HepG2 (cell line): ENCODE results near the gene UCP3. TPM values are rescaled to one million over a fixed set of nuclear protein-coding genes. Genes with fewer than 3 reads are reported as not detected.
A peak's percentile ranks its signal among the peaks of the same experiment; 100 is the strongest.

ENCODE experiments used
- ATAC-seq: fragments of 200-7000 bp; cut with Tn5 transposase; 3 replicates; pipeline ENCODE4 v1.9.1; 2020; ENCODE audit warnings: mild to moderate bottlenecking, moderate library complexity
- BruUV-seq: library from RNA; stranded (reverse); fragments of 400-500 nt; replicated peaks from 2 replicates; lab custom pipeline; 2021; lab: Mats Ljungman, UMichigan
- CTCF ChIA-PET: fragments of 300-600 bp; formaldehyde crosslinking; extraction: SDS; loops from one replicate; lab custom pipeline; 2021; ENCODE audit warnings: low total read pairs, inconsistent platforms, low intra/inter-chr PET ratio; lab: Yijun Ruan, JAX
- POLR2A ChIA-PET: fragments of 350-600 bp; sonication (Branson Sonifier 250); formaldehyde crosslinking; loops from one replicate; lab custom pipeline; 2020; ENCODE audit warnings: antibody characterized with exemption, inconsistent platforms; lab: Yijun Ruan, JAX
- DNase-seq: peaks from one replicate; pipeline ENCODE4 v3.0.0-alpha.2; 2015; ENCODE audit warnings: low spot score
- FAIRE-seq: peaks from 3 replicates; lab custom pipeline; 2011; peaks lifted over from hg19 to GRCh38; lab: Jason Lieb, UNC
- H2AFZ ChIP-seq: one replicate; pipeline ENCODE4 v1.6.1; 2011; ENCODE audit warnings: low read length, inconsistent platforms
- H3K27ac ChIP-seq: fragments of 300-600 bp; 3 replicates; pipeline ENCODE4 v1.8.0; 2011; ENCODE audit warnings: mixed run types, mild to moderate bottlenecking, mixed read lengths, low read length, inconsistent platforms; ENCODE audit not compliant: insufficient read depth; ENCODE audit errors: extremely low read length
- H3K27me3 ChIP-seq, 2 experiments: fragments of 200-600 bp in 1 of 2; 2 replicates in 1 of 2; 3 replicates in 1 of 2; pipeline versions ENCODE4 v1.6.0 to v1.8.0; 2011; ENCODE audit warnings: low read length in 2 of 2, mild to moderate bottlenecking in 2 of 2, moderate library complexity in 2 of 2, inconsistent platforms in 1 of 2; ENCODE audit not compliant: insufficient read depth in 2 of 2, control insufficient read depth in 1 of 2
- H3K36me3 ChIP-seq, 2 experiments: fragments of 200-600 bp in 1 of 2; replicated peaks in 1 of 2; 2 replicates in 1 of 2; 3 replicates in 1 of 2; pipeline versions ENCODE4 v1.5.1 to v1.8.0; 2011; ENCODE audit warnings: low read length in 2 of 2, inconsistent platforms in 1 of 2; ENCODE audit not compliant: insufficient read depth in 2 of 2, control insufficient read depth in 1 of 2
- H3K4me1 ChIP-seq: 2 replicates; pipeline ENCODE4 v1.5.1; 2012; ENCODE audit warnings: low read length, inconsistent platforms; ENCODE audit not compliant: insufficient read depth
- H3K4me2 ChIP-seq: 2 replicates; pipeline ENCODE4 v1.6.0; 2011; ENCODE audit warnings: low read depth, low read length, inconsistent platforms
- H3K4me3 ChIP-seq, 3 experiments: fragments of 200-600 bp in 1 of 3; sonication (generic), shearing (Covaris generic) in 1 of 3; replicated peaks in 1 of 3; 2 replicates each; pipeline ENCODE4 v1.5.1; 2011 to 2016; ENCODE audit warnings: low read length in 3 of 3, inconsistent platforms in 2 of 3, low read depth in 2 of 3, mild to moderate bottlenecking in 2 of 3, control low read depth in 1 of 3, mixed read lengths in 1 of 3; ENCODE audit not compliant: insufficient read depth in 1 of 3
- H3K79me2 ChIP-seq: one replicate; pipeline ENCODE4 v1.6.1; 2011; ENCODE audit warnings: low read length, inconsistent platforms; ENCODE audit not compliant: insufficient read depth
- H3K9ac ChIP-seq: 2 replicates; pipeline ENCODE4 v1.6.0; 2011; ENCODE audit warnings: mild to moderate bottlenecking, low read depth, low read length, inconsistent platforms; ENCODE audit not compliant: insufficient read depth
- H3K9me3 ChIP-seq: 2 replicates; pipeline ENCODE4 v1.5.1; 2012; ENCODE audit warnings: mild to moderate bottlenecking, low read length
- H4K20me1 ChIP-seq: 2 replicates; pipeline ENCODE4 v1.6.0; 2011; ENCODE audit warnings: inconsistent platforms, mild to moderate bottlenecking, low read length, moderate library complexity; ENCODE audit not compliant: insufficient read depth
- ARNT ChIP-seq: fragments of 450-650 bp; IDR thresholded peaks from 2 replicates; pipeline ENCODE4 v1.6.1; 2017
- ARNT2 ChIP-seq: sonication (generic); formaldehyde crosslinking; IDR thresholded peaks from 2 replicates; pipeline ENCODE4 v1.8.0; 2022; ENCODE audit warnings: mild to moderate bottlenecking, low read depth, missing genetic modification reagents, moderate library complexity
- KLF15 ChIP-seq: sonication (generic); formaldehyde crosslinking; IDR thresholded peaks from 2 replicates; pipeline ENCODE4 v1.8.1; 2023; ENCODE audit warnings: borderline replicate concordance, mild to moderate bottlenecking, inconsistent platforms, missing genetic modification reagents, mixed read lengths
- NFE2L1 ChIP-seq: sonication (generic); formaldehyde crosslinking; IDR thresholded peaks from 2 replicates; pipeline ENCODE4 v1.4.0; 2020; ENCODE audit warnings: missing genetic modification reagents, mild to moderate bottlenecking, borderline replicate concordance
- NR2F2 ChIP-seq: IDR thresholded peaks from 2 replicates; pipeline ENCODE4 v1.6.1; 2012; ENCODE audit warnings: low read depth, inconsistent platforms, borderline replicate concordance
- PAWR ChIP-seq: sonication (generic); formaldehyde crosslinking; IDR thresholded peaks from 2 replicates; pipeline ENCODE4 v1.4.0; 2020; ENCODE audit warnings: missing genetic modification reagents, mild to moderate bottlenecking, borderline replicate concordance
- POGZ ChIP-seq: sonication (generic); formaldehyde crosslinking; IDR thresholded peaks from 2 replicates; pipeline ENCODE4 v1.4.0; 2020; ENCODE audit warnings: mild to moderate bottlenecking, missing genetic modification reagents
- PRMT3 ChIP-seq: sonication (generic); formaldehyde crosslinking; IDR thresholded peaks from 2 replicates; pipeline ENCODE4 v1.8.1; 2022; ENCODE audit warnings: low read depth, mild to moderate bottlenecking, moderate library complexity, missing genetic modification reagents, borderline replicate concordance
- ZNF143 ChIP-seq: sonication (generic); formaldehyde crosslinking; IDR thresholded peaks from 2 replicates; pipeline ENCODE4 v1.4.0; 2020; ENCODE audit warnings: missing genetic modification reagents
- WGBS: methylation state at CpG from one replicate; pipeline ENCODE4 v1.1.6; 2017; ENCODE audit warnings: low lambda C conversion rate; 5-methylcytosine and 5-hydroxymethylcytosine counted together
- in situ Hi-C: cut with HindIII; loops from 2 replicates; pipeline ENCODE4 v1.10.0; 2017; ENCODE audit warnings: low pct_unique_long_range_greater_than_20kb; ENCODE audit not compliant: extremely low pct_ligation_motif_present
- intact Hi-C: fragments of 100-400 bp; cut with micrococcal nuclease; formaldehyde crosslinking; loops from one replicate; pipeline ENCODE4 v1.10.0; 2022; ENCODE audit not compliant: unreplicated experiment
- polyA plus RNA-seq, 8 experiments: library from polyadenylated mRNA; depleted of rRNA in 3 of 8; stranded (reverse) in 7 of 8; unstranded in 1 of 8; fragments of >200 nt; fragmentation: Illumina TruSeq in 4 of 8; extraction: Trizol in 4 of 8; gene quantifications; 2 replicates each; pipeline versions ENCODE4 v1.2.1 to v1.2.3, GENCODE V29; 2011 to 2016; ENCODE audit warnings: low read depth in 4 of 8, missing spikeins in 1 of 8, mixed read lengths in 1 of 8; ENCODE audit not compliant: insufficient read depth in 1 of 8
- total RNA-seq, 5 experiments: library from RNA; depleted of rRNA; stranded (reverse); fragments of >200 nt; fragmentation: Illumina TruSeq; extraction: Trizol; gene quantifications; 2 replicates each; pipeline ENCODE4 v1.2.3, GENCODE V29; 2016; ENCODE audit warnings: low read depth in 1 of 5
- TF ChIP-seq, protein P1 (sequence below): sonication (generic); formaldehyde crosslinking; IDR thresholded peaks from 2 replicates; pipeline ENCODE4 v1.5.0; 2020; ENCODE audit warnings: missing genetic modification reagents
- TF ChIP-seq, protein P2 (sequence below): sonication (generic); formaldehyde crosslinking; IDR thresholded peaks from 2 replicates; pipeline ENCODE4 v1.4.0; 2020; ENCODE audit warnings: low read depth, missing genetic modification reagents

The UCP3 gene
- total and polyA plus RNA-seq, 2 of the 13 experiments (the other 11 are each of a cell fraction or from before 2014, with no cell fraction given): 0.37 TPM; not detected in 1

DNA sequence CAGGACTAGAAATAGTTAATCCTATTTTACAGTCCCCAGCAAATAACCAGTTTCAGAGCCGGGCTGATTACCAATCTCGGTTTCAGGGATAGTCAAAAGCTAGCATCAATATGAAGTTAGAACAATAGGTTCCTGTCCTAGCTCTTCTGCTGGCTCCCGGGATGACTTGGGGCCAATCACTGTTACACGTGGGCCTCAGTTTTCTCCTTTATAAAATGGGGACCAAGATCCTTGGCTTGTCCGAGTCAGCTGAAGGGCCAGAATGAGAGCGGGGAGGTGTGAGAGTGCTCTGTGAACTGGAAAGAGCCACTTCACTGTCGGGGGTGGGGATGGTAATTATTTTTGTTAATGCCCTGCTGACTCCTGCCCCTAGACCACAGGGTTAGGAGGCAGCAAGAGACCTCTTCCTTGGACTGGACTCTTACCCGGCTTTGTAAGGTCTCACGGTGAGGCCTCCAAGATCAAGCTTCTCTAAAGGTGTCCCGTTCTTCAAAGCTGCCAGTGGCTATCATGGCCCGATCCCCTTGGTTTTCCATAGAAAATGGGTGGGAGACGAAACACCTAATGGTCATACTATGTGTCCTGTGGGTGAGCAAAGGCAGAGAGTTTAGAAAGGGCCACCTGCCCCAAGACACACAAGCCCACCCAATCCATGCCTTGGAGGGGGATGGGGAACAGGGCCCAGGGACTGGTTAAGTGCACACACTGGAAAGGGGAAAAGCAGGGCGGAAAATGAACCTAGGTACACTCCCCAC is 27.7 kb downstream of the UCP3 start (continued):
- TF ChIP-seq, protein P1, sequence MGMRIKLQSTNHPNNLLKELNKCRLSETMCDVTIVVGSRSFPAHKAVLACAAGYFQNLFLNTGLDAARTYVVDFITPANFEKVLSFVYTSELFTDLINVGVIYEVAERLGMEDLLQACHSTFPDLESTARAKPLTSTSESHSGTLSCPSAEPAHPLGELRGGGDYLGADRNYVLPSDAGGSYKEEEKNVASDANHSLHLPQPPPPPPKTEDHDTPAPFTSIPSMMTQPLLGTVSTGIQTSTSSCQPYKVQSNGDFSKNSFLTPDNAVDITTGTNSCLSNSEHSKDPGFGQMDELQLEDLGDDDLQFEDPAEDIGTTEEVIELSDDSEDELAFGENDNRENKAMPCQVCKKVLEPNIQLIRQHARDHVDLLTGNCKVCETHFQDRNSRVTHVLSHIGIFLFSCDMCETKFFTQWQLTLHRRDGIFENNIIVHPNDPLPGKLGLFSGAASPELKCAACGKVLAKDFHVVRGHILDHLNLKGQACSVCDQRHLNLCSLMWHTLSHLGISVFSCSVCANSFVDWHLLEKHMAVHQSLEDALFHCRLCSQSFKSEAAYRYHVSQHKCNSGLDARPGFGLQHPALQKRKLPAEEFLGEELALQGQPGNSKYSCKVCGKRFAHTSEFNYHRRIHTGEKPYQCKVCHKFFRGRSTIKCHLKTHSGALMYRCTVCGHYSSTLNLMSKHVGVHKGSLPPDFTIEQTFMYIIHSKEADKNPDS (CRISPR knock-in tag): no peak
- TF ChIP-seq ZNF143 (CRISPR knock-in tag) (no peak), NFE2L1 (CRISPR knock-in tag) (no peak)

DNA sequence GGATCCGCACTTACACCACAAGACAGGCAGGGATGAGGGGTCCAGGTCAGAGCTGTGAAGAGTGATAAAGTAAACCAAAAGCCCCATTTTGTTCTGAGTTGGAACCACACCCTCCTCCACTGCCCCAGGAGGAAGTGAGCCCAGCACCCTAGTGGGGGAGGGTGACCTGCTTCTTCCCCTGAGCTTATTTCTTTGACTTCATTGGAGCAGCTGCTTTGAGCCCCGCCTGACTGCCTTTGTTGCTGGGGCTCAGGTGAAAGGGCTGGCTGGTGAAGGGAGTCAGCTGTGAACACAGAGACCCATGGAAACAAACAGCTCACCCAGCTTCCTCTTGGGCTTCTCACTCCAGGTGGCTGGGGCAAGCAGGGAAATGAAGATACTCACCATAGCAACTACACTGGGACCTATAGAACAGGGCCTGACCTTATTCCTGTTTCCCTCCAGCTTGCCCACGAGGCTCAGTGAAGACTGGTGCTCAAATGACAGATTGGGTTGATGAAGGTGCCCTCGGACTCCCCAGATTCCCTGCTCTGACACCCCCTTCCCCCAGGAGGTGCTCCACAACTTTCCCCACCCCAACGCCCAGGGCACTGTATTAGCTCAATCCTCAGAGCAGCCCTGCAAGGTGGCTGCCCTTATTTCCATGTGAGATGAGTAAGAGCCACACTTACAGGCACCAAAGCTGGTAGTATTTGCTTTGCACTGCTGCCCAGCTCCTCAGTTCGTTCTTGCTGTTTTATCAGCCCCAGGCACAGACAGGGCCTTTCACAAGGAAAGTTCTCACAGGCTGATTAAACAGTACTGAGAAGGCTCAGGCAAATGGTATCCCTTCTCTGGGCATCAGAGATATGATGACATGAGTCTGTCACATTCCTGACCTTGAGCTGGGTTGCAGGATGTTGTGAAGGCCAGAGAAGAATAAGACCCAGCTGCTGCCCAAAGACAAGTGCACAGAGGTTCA is 28.6 kb downstream of the UCP3 start:
- no peaks in the 10 kb centered on the region for H3K27me3 ChIP-seq
- DNase-seq (peak; percentile 38), ATAC-seq (no peak), FAIRE-seq (no peak)
- H3K4me3 ChIP-seq: no peak overlapping the region
- H3K4me2 ChIP-seq: no peak overlapping the region; the same call in 1 of the 2 replicates
- peaks cover 3% of the 10 kb centered on the region for H3K79me2 ChIP-seq
- no peak overlapping the region for H3K27ac ChIP-seq
- peaks cover 15 to 42% of the 10 kb centered on the region in 2 experiments; a peak in 4 of 5 replicates for H3K36me3 ChIP-seq
- no peaks in the 10 kb centered on the region for H3K9me3 ChIP-seq
- H4K20me1 ChIP-seq: no peaks in the 10 kb centered on the region
- no peak overlapping the region for H2AFZ ChIP-seq
- CTCF ChIA-PET: no interaction called here
- in situ Hi-C loops (no loop called here), intact Hi-C loops (no loop called here)
- BruUV-seq: no TSS peak
- POLR2A ChIA-PET: interaction anchor here (1.2 to 4.9 kb wide), 2 partner anchors 27 to 38 kb away, joined by 7 to 32 read pairs; no protein-coding TSS in a partner anchor
- H3K9ac ChIP-seq: no peak overlapping the region
- peaks cover 47% of the 10 kb centered on the region for H3K4me1 ChIP-seq
- WGBS: 93% methylated on average over 3 of the region's 6 CpGs
- no peak for TF ChIP-seq KLF15 (CRISPR knock-in tag)
- TF ChIP-seq NR2F2: no peak
- TF ChIP-seq, protein P2, sequence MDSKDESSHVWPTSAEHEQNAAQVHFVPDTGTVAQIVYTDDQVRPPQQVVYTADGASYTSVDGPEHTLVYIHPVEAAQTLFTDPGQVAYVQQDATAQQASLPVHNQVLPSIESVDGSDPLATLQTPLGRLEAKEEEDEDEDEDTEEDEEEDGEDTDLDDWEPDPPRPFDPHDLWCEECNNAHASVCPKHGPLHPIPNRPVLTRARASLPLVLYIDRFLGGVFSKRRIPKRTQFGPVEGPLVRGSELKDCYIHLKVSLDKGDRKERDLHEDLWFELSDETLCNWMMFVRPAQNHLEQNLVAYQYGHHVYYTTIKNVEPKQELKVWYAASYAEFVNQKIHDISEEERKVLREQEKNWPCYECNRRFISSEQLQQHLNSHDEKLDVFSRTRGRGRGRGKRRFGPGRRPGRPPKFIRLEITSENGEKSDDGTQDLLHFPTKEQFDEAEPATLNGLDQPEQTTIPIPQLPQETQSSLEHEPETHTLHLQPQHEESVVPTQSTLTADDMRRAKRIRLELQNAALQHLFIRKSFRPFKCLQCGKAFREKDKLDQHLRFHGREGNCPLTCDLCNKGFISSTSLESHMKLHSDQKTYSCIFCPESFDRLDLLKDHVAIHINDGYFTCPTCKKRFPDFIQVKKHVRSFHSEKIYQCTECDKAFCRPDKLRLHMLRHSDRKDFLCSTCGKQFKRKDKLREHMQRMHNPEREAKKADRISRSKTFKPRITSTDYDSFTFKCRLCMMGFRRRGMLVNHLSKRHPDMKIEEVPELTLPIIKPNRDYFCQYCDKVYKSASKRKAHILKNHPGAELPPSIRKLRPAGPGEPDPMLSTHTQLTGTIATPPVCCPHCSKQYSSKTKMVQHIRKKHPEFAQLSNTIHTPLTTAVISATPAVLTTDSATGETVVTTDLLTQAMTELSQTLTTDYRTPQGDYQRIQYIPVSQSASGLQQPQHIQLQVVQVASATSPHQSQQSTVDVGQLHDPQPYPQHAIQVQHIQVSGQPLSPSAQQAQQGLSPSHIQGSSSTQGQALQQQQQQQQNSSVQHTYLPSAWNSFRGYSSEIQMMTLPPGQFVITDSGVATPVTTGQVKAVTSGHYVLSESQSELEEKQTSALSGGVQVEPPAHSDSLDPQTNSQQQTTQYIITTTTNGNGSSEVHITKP: no peak
- TF ChIP-seq PAWR: no peak
- no peak for TF ChIP-seq POGZ (CRISPR knock-in tag)
- no peak for TF ChIP-seq PRMT3 (CRISPR knock-in tag)
- no peak for TF ChIP-seq ARNT
- no peak for TF ChIP-seq ARNT2 (CRISPR knock-in tag)
